ENCODE measurements around the gene PDE4D.
A peak's percentile ranks its signal among the peaks of the same experiment; 100 is the strongest.
"Not testable (repeated sequence)": the region's sequence is repeated elsewhere in the genome, so short reads cannot be mapped to it uniquely, and the experiment has no call there.

PDE4D gene

GRCh38 chr5:59458966-59459729 lies 434.4 kb downstream of the PDE4D start:
- no peak for DNase-seq

GRCh38 chr5:59458321-59458720 lies 435.2 kb downstream of the PDE4D start:
- no peak for DNase-seq

GRCh38 chr5:59449905-59450644 lies 443.5 kb downstream of the PDE4D start:
- DNase-seq: no peak

- DNase-seq: no peak
Measured at GRCh38 chr5:59446356-59446755, 447.2 kb downstream of the PDE4D start.

- DNase-seq: no peak
Measured at GRCh38 chr5:59445741-59446140, 447.8 kb downstream of the PDE4D start.

- no peak for DNase-seq
Measured at GRCh38 chr5:59439303-59439702, 454.2 kb downstream of the PDE4D start.

GRCh38 chr5:59437176-59437575 lies 456.4 kb downstream of the PDE4D start:
- no peak for DNase-seq

- DNase-seq: peak; percentile 58
Measured at GRCh38 chr5:59436364-59437148, 457.0 kb downstream of the PDE4D start.

- no peak for DNase-seq
Measured at GRCh38 chr5:59433174-59433573, 460.4 kb downstream of the PDE4D start.

- DNase-seq: no peak
Measured at GRCh38 chr5:59430066-59430685, 463.4 kb downstream of the PDE4D start.

GRCh38 chr5:59428391-59428790 lies 465.1 kb downstream of the PDE4D start:
- DNase-seq: no peak

- no peak for DNase-seq
Measured at GRCh38 chr5:59424515-59424914, 469.0 kb downstream of the PDE4D start.

GRCh38 chr5:59423021-59423420 lies 470.5 kb downstream of the PDE4D start:
- no peak for DNase-seq

GRCh38 chr5:59421986-59422941 lies 471.3 kb downstream of the PDE4D start:
- no peak for DNase-seq

- no peak for DNase-seq
Measured at GRCh38 chr5:59420596-59420995, 472.9 kb downstream of the PDE4D start.

GRCh38 chr5:59418808-59419207 lies 474.7 kb downstream of the PDE4D start:
- DNase-seq: no peak

GRCh38 chr5:59416451-59416850 lies 477.1 kb downstream of the PDE4D start:
- DNase-seq: no peak

- DNase-seq: no peak
Measured at GRCh38 chr5:59416026-59416425, 477.5 kb downstream of the PDE4D start.

GRCh38 chr5:59412428-59412827 lies 481.1 kb downstream of the PDE4D start:
- no peak for DNase-seq

- not testable (repeated sequence) for DNase-seq
Measured at GRCh38 chr5:59408997-59409396, 484.5 kb downstream of the PDE4D start.

- no peak for DNase-seq
Measured at GRCh38 chr5:59407967-59408366, 485.6 kb downstream of the PDE4D start.

GRCh38 chr5:59401637-59402036 lies 491.9 kb downstream of the PDE4D start:
- peak; percentile 36 for DNase-seq
